ENCODE results near the gene DMBT1.
"Not testable (repeated sequence)": the region's sequence is repeated elsewhere in the genome, so short reads cannot be mapped to it uniquely, and the experiment has no call there.

Gene DMBT1

DNA sequence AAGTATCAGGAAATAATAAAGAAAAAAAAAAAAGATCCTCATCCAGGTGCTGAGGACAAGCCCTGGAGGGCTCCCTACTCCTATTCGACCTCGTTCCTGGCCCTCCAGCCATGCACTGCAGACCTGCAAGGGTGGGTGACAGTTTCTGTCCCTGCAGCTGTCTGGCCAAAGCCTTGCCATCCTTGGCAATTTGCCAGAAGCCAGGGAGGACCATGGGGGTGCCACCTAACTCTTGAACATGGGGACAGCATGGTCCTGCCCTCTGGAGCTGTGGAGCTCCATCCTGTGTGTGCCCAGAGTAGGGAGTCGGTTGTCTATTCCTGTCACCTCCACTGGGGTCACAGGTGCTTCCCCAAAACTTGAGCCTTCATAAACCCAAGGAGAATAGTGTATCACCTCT lies 27.8 kb downstream of the DMBT1 start:
- no peak for DNase-seq

DNA sequence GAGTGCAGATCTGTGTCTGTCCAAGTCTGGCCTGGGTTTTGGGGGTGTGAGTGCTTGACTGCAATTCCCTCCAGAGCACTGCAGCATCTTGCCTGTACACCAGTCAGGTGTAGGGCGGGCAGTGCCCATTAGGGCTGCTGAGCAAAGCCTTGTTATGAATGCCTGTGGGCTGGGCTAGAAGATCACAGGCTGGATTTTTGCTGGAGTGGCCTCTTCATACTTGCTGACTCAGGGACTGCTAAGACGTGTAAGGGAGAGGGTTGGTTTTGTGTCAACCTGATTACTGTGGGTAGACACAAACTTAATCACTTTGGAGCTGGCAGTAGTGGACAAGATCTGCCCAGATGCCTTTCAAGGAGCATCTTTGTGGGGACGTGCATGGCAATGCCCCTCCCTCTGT lies 29.6 kb downstream of the DMBT1 start:
- no peak for DNase-seq

DNA sequence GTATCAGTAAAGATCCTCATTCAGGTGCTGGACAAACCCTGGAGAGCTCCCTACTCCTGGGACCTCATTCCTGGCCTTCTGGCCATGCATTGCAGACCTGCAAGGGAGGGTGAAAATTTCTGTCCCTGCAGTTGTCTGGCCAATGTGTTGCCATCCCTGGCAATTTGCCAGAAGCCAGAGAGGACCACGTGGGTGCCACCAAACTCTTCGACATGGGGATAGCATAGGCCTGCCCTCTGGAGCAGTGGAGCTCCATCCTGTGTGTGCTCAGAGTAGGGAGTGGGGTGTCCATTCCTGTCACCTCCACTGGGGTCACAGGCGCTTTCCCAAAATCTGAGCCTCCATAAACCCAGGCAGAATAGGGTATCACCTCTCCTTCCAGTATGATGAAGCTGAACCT lies 31.2 kb downstream of the DMBT1 start:
- DNase-seq: no peak

DNA sequence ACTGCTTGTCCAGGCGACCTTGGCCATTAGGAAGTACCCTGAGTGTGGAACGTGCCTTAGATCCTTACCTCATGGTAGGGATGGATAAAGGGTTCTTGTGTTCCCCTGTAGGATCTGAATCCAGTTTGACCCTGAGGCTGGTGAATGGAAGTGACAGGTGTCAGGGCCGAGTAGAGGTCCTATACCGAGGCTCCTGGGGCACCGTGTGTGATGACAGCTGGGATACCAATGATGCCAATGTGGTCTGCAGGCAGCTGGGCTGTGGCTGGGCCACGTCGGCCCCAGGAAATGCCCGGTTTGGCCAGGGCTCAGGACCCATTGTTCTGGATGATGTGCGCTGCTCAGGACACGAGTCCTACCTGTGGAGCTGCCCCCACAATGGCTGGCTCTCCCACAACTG lies 31.6 kb downstream of the DMBT1 start:
- no peak for DNase-seq

DNA sequence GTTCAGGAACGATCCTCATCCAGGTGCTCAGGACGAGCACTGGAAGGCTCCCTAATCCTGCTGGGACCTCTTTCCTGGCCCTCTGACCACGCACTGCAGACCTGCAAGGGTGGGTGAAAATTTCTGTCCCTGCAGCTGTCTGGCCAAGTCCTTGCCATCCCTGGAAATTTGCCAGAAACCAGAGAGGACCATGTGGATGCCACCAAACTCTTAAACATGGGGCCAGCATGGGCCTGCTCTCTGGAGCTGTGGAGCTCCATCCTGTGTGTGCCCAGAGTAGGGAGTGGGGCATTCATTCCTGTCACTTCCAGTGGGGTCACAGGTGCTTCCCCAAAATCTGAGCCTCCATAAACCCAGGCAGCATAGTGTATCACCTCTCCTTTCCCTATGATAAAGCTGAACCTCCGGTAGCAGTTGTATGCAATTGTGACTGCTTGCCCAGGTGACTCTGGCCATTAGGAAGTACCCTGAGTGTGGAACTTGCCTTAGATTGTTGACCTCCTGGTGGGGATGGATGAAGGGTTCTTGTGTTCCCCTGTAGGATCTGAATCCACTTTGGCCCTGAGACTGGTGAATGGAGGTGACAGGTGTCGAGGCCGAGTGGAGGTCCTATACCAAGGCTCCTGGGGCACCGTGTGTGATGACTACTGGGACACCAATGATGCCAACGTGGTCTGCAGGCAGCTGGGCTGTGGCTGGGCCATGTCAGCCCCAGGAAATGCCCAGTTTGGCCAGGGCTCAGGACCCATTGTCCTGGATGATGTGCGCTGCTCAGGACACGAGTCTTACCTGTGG lies 57.1 kb downstream of the DMBT1 start:
- DNase-seq: no peak

DNA sequence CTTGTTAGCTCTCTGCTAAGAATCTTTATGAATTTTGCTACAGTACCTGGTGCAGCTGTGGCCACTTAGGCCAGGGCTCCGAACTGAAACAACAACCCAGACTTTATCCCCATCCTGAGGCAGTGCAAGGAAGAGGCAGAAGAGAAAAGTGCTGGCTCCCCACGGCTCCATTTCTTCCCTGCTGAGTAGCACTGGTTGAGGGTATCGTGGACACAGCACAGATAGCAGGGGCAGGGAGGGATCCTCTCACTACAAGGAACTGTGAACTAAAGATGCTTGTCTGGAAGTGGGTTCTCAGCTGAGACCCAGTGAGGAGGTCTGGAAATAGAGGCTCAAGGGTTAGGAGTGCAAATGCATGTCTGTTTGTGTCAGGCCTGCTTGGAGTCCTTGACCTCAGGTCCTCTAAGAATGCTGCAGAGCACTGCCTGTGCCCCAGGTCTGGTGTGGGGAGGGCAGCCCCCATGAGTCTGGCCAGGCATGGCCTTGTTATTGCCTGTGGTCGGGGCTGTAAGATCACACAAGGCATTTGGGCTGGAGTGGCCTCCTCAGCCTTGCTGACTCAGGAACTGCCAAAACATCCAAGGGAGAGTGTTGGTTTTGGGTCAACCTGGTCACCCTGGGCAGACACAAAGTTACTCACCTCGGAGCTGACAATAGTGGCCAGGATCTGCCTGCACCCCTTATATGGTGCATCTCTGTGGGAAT lies 58.1 kb downstream of the DMBT1 start:
- no peak for DNase-seq

DNA sequence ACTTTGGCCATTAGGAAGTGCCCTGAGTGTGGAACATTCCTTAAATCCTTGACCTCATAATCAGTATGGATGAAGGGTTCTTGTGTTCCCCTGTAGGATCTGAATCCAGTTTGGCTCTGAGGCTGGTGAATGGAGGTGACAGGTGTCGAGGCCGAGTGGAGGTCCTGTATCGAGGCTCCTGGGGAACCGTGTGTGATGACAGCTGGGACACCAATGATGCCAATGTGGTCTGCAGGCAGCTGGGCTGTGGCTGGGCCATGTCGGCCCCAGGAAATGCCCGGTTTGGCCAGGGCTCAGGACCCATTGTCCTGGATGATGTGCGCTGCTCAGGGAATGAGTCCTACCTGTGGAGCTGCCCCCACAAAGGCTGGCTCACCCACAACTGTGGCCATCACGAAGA lies 60.4 kb downstream of the DMBT1 start:
- not testable (repeated sequence) for DNase-seq

DNA sequence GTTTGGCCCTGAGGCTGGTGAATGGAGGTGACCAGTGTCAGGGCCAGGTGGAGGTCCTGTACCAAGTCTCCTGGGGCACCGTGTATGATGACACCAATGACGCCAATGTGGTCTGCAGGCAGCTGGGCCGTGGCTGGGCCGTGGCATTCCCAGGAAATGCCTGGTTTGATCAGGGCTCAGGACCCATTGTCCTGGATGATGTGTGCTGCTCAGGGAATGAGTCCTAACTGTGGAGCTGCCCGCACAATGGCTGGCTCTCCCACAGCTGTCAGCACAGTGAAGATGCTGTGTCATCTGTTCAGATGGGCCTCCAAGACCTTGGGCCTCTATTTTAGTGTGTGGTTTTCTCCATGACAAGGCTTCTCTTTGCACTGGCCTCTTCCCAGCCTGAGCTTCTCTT lies 64.0 kb downstream of the DMBT1 start:
- no peak for DNase-seq

DNA sequence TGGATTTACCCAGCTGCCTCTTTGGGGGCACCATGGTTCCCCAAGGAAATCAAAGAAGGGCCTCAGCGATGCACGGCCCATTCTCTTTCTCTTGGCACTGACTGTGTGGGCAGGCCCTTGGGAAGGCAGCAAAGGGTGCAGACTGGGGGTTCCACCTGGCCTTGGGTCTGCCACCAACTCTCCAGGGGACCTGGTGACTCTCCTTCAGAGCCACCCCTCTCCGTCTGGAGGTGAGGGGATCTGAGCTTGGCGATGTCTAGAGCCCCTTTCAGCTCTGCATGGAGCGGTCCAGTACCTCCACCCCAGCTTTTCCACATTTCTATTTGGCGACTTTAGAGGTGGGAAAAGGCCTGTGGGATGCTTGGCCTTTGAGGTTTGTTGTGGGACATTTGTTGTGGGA lies 70.0 kb downstream of the DMBT1 start:
- DNase-seq: no peak

DNA sequence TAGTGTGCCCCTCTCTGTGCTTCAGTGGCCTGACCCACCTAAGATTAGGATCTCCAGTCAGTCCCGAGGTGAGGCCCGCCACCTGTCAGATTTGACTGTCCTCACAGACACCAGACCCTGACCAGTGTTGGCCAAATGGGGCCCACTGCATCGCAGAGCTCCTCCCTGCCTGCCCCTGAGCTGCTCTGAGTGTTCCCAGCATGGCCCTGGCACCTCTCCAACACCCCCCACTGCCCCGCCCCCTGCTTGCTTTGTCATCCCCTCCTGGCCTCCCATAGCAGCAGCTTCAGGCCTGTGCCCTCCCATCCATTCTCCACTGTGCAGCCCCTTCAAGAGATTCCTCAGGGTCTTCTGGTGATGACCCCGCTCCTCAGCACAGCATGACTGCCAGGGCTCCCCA lies 71.5 kb downstream of the DMBT1 start:
- DNase-seq: no peak

DNA sequence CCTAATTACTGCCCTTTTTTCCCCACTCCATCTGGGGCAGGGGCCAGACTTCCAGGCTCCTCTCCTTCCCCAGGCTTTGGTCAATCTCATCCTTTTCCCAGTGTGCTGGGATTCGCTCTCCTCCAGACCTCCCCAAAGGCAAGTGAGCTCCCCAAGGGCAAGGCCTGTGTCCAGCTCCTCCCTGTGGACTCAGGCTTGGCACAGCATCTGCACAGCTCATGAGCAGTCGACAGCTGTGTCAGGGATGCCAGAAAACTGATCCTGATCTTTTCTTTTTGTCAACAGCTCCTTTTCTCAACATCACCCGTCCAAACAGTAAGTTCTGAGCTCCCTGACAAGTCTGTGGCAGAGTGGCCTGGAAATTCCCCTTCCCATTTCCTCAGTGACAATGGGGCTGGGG lies 72.0 kb downstream of the DMBT1 start:
- DNase-seq: no peak

DNA sequence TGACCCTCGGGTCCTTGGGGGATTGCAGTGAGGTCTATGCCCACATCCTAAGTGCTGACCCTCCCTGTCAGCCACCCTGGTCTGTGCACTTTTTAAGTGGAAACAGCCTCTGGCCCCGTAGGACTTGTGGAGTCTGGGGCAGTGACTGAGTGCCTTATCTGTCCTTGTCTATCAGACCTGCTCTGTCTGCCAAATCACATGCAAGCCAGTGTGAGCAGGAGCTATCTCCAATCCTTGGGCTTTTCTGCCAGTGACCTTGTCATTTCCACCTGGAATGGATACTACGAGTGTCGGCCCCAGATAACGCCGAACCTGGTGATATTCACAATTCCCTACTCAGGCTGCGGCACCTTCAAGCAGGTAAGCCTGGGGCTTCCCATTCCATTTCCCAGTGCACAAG lies 76.4 kb downstream of the DMBT1 start:
- no peak for DNase-seq

DNA sequence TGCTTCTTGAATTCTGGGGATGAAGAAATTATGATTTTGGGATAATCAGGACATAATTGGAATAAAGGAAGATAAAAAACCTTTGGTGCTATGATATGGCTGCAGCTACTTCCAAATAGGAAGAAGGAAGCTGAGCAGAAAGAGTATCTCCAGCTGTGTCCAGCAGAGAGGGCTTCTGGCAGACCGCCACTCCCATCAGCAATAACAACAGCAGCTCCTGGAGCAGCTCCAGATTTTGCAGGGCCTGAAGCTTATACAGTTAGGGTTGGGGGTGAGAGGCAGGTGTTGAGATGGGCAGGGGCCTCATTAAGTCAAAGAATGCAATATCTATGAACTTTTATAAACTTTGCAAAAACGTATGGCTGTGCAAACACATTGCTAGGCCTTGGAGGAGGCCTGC lies 76.8 kb downstream of the DMBT1 start:
- DNase-seq: no peak

DNA sequence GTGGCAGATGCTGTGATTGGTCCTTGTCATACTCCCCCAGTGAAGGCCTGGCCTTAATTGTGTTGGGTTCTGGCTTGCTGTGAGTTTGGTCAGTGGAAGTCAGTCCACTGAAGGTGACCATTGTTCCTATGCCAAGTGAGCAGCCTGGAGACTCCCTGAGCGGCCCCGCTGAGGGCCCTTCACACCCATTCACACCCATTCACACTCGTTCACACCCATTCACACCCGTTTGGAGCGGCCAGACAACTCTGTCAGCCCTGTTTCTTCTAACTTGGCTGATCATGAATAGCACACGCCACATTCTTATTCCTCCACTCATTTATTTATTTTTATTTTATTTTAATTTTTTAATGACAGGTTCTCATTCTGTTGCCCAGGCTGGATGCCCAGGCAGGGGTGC lies 77.6 kb downstream of the DMBT1 start:
- no peak for DNase-seq

DNA sequence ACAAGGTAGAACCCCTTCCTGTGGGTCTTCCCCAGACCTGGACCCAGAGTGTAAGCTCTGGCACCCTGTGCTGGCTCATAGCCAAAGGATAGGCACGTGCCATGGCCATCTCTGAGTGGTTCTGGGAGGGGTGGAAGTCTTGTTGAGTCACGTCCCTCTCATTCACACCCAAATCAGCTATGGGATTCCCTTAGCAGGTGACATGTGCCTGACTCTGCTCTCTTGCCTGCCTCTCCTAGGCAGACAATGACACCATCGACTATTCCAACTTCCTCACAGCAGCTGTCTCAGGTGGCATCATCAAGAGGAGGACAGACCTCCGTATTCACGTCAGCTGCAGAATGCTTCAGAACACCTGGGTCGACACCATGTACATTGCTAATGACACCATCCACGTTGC lies 79.2 kb downstream of the DMBT1 start:
- no peak for DNase-seq

DNA sequence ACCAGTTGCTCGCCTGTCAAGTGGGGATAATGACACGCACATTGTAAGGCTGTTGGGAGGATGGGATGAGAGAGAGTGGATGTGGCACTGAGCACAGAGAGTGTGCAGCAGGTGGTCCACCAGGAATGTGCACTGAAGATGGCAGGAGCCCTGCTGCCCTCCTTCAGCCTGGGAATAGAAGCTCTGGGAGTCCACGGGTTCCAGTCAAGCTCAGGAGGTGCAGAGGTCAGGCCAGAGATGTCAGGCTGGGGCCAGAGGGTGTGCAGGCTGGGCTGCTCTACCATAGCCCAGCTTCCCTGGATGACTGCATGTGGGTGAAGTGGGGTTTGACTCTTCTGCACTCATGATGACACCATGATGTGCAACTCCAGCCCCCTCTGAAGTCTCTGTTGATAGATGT lies 80.4 kb downstream of the DMBT1 start:
- DNase-seq: no peak

DNA sequence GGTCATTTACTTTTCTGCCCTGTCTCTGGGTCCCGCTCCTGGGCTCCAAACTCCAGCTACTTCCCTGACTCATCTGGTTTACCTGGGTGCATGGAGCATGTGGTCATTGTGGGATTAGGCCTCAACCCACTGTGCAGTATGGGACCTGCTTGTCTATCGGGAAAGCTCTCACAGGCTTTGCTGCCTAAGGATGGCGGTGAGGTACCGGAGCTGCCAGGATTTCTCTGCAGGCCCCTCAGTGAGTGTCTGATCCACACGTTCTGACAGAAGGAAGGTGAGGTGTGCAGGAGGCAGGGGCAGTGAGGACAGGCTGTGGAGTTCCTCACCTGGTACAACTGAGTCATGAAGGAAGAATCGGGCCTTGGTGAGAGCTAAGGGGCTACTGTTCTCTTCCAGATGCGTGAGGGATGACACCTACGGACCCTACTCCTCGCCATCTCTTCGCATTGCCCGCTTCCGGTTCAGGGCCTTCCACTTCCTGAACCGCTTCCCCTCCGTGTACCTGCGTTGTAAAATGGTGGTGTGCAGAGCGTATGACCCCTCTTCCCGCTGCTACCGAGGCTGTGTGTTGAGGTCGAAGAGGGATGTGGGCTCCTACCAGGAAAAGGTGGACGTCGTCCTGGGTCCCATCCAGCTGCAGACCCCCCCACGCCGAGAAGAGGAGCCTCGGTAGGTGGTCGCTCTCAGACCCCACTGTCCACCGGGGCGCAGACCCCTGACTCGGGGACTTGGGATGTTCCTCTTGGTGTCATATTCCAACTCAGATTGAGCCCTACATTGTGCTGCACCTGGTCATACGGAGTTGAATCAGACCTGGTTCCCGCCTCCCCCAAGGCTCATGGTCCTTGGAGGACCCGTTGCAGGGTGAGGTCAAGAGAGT lies 82.4 kb downstream of the DMBT1 start:
- DNase-seq: no peak

DNA sequence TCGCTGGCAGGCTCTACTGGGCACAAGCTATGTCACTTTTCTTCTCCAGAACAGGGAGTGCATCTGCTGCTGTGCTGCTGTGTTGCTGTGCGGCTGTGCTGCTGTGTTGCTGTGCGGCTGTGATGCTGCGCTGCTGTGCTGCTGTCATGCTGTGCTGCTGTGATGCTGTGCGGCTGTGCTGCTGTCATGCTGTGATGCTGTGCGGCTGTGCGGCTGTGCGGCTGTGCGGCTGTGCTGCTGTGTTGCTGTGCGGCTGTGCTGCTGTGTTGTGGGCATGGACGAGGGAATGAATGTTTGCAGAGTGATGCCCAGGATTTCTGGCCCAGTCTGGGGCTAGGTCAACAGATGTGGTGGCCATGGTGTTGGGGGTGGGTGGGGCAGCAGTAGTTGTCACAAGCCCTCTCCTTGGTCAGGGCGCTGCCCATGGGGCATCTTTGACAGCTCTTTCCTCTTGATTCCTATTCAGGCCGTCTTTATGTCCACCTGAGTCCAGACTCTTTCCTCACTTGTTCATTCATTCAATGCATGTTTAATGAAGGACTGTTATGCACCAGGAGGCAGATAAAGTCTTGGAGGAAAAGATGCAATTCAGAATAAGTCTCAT lies 83.5 kb downstream of the DMBT1 start:
- DNase-seq: no peak

DNA sequence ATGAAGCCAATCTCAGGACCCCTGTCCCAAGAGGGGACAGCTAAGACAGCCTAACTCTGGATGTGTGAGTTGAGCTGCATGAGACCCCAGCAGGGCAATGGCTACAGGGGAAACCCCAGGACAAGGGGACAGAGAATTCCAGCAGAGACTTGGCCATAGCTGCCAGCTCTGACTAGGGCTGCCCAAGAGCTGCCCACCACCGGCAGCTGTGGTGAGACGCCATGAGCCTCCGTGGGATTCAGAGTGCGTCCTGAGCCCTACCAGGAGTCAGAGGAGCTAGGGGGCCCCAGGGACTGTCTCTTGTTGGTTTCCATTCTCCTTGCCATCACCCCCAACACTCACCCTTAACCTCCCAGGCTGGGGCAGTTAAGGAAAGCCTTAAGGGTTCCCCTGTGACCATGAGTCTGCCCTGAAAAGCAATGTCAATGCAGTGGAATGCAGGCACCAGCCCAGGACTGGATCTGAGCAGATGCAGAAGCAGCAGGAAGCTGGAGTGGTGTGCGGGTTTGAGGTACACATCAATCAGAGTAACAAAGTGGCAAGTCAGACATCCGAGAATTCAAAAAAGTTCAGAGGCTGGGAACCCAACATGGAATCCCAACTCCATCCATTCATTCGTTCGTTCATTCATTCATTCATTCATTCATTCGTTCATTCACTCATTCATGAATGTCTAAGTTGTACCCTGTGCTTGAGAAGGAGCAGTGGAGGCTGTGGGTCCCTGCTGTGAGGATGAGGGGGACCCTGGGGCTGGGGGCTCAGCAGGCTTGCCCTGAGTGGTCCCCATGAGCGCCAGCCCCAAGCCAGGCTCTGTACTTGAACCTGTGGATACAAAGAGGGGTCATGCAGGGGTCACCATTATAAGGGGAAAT lies 86.2 kb downstream of the DMBT1 start:
- no peak for DNase-seq

DNA sequence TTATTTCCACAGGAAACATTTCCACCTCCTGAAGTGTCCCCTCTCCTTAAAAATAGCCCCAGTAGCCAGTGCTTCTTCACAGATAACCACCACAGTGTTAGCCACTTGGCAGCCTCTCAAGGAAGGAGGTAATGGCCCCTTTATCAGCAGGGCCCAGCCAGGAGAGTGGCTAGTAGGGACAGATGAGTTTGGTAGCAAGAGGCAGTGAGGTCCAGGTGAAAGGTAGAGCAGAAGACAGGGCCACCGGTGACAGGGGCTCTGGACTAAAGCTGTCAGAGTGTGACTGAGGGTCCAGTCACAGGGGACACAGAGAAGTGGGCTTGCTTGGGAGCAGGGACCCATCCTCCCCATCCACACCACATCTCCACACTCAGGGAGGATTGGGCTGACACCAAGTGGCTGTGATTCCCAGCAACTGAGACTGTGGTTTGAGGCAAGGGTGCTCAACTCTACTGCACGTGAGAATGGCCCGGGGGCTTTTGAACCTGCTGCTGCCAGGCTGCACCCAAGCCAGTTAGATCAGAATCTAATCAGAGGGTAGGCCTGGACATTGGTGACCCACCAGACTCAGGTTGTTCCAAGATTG lies 86.9 kb downstream of the DMBT1 start:
- DNase-seq: no peak

DNA sequence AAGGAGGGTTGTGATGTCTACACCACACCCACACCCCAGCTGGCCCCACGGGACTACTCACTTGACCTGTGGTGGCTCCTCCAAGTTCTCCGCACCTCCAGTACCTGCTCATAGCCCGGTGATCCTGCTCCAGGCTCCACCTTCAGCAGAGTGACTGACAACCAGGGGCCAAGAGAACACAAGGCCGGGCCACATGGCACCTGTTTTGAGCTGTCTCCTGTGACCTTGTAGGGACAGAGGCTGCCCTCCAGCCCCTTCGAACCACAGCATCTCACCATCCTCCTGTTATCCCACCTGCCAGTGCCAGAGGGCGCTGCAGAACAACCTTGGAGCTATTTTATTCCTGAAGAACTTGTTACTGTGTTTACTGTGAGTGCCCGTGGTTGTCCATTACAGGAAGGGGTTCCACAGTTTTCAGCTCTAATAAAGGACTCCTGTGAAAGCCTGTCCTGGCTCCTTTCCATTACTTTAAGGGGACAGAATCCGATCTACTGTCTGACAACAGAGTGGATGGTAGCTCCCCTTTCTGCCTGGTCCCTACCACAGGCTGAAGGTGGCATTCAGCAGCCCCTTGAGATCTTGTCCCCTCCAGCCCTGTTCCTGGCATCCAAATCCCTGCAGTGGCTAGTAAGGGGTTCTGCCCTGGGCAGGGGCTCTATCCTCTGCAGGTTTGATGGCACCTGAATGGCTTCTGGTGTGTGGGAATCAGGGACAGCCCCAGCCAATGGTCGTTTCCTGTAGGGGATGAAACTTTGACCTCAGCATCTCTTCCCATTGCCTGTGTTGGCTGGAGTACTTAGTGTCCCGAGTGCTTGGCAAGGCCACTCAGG lies 88.3 kb downstream of the DMBT1 start:
- DNase-seq: no peak
